ENCODE measurements around the gene PHLDB2.

Gene PHLDB2

DNA sequence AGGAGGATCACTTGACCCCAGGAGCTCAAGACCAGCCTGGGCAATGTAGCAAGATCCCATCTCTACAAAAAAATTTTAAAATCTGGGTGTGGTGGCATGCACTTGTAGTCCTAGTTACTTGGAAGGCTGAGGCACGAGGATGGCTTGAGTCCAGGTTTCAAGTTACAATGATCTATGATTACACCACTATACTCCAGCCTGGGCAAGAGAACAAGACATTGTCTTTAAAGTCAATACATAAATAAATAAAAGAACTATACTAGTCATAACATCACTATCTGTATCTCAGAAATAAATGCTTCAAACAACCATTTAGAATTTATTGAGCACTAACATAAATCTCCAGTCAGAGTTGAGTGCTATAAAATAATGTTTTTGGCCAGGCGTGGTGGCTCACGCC, 8.5 kb upstream of the PHLDB2 start:
- H3K9me3 ChIP-seq (ENCODE audit: control insufficient read depth, insufficient read depth, low read length) = no peaks in the 10 kb centered on the region
- peaks cover 8% of the 10 kb centered on the region; the same call in 1 of the 2 replicates for H3K4me1 ChIP-seq (ENCODE audit: control insufficient read depth, insufficient read depth, low read length)
- no peak overlapping the region for H3K9ac ChIP-seq (ENCODE audit: low read depth, low read length)
- H3K4me3 ChIP-seq (ENCODE audit: low read depth, low read length) = no peak overlapping the region
- no peaks in the 10 kb centered on the region for H3K36me3 ChIP-seq (ENCODE audit: control insufficient read depth, insufficient read depth, low read length)
- no peak overlapping the region for H3K27ac ChIP-seq (ENCODE audit: low read depth, low read length)
- H3K27me3 ChIP-seq (ENCODE audit: control insufficient read depth, insufficient read depth, low read length) = no peaks in the 10 kb centered on the region

- Histone ChIP-seq H3K9ac (ENCODE audit: low read depth, low read length) (no peak overlapping the region), H3K9me3 (ENCODE audit: control insufficient read depth, insufficient read depth, low read length) (no peaks in the 10 kb centered on the region), H3K4me3 (ENCODE audit: low read depth, low read length) (no peak overlapping the region), H3K27ac (ENCODE audit: low read depth, low read length) (no peak overlapping the region), H3K27me3 (ENCODE audit: control insufficient read depth, insufficient read depth, low read length) (peaks cover 2% of the 10 kb centered on the region; the same call in 1 of the 2 replicates), H3K36me3 (ENCODE audit: control insufficient read depth, insufficient read depth, low read length) (no peaks in the 10 kb centered on the region), H3K4me1 (ENCODE audit: control insufficient read depth, insufficient read depth, low read length) (peaks cover 8% of the 10 kb centered on the region; the same call in 1 of the 2 replicates)
Measured at GRCh38 chr3:111851511-111851954, 7.5 kb upstream of the PHLDB2 start.

- Histone ChIP-seq H3K9ac (ENCODE audit: low read depth, low read length) (no peak overlapping the region), H3K9me3 (ENCODE audit: control insufficient read depth, insufficient read depth, low read length) (no peaks in the 10 kb centered on the region), H3K4me3 (ENCODE audit: low read depth, low read length) (no peak overlapping the region), H3K27ac (ENCODE audit: low read depth, low read length) (no peak overlapping the region), H3K27me3 (ENCODE audit: control insufficient read depth, insufficient read depth, low read length) (peaks cover 12% of the 10 kb centered on the region; the same call in 1 of the 2 replicates), H3K4me1 (ENCODE audit: control insufficient read depth, insufficient read depth, low read length) (peaks cover 8% of the 10 kb centered on the region; the same call in 1 of the 2 replicates), H3K36me3 (ENCODE audit: control insufficient read depth, insufficient read depth, low read length) (no peaks in the 10 kb centered on the region)
Measured at GRCh38 chr3:111852540-111852939, 6.5 kb upstream of the PHLDB2 start.

- no peaks in the 10 kb centered on the region for H3K9me3 ChIP-seq (ENCODE audit: control insufficient read depth, insufficient read depth, low read length)
- H3K4me3 ChIP-seq (ENCODE audit: low read depth, low read length) = no peak overlapping the region
- H3K36me3 ChIP-seq (ENCODE audit: control insufficient read depth, insufficient read depth, low read length) = no peaks in the 10 kb centered on the region
- H3K4me1 ChIP-seq (ENCODE audit: control insufficient read depth, insufficient read depth, low read length) = peaks cover 8% of the 10 kb centered on the region; the same call in 1 of the 2 replicates
- H3K27me3 ChIP-seq (ENCODE audit: control insufficient read depth, insufficient read depth, low read length) = peaks cover 14% of the 10 kb centered on the region
- no peak overlapping the region for H3K27ac ChIP-seq (ENCODE audit: low read depth, low read length)
- no peak overlapping the region for H3K9ac ChIP-seq (ENCODE audit: low read depth, low read length)
Measured at GRCh38 chr3:111853068-111853467, 6.0 kb upstream of the PHLDB2 start.

DNA sequence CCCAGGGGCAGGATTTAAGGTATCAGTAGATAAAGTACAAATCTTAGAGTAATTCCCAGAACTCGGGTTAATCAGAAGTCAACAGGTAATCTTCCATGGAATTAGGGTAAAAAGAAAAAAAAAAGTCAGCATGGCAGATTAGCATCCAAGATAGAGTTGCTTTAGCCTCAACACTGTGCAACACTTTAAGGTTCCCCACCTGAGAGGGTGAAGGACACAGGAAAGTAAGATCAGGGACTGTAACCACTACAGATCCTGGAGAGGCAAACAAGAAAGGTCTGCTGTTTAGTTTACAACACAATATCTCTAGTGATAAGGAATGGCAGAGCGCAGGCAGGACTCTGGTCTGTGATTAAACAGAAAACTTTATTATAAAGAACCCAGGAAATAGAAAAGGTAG, 4.1 kb upstream of the PHLDB2 start:
- Histone ChIP-seq H3K4me3 (ENCODE audit: low read depth, low read length) (no peak overlapping the region), H3K9me3 (ENCODE audit: control insufficient read depth, insufficient read depth, low read length) (no peaks in the 10 kb centered on the region), H3K4me1 (ENCODE audit: control insufficient read depth, insufficient read depth, low read length) (peaks cover 13% of the 10 kb centered on the region), H3K27me3 (ENCODE audit: control insufficient read depth, insufficient read depth, low read length) (peaks cover 22% of the 10 kb centered on the region), H3K27ac (ENCODE audit: low read depth, low read length) (no peak overlapping the region), H3K9ac (ENCODE audit: low read depth, low read length) (no peak overlapping the region), H3K36me3 (ENCODE audit: control insufficient read depth, insufficient read depth, low read length) (no peaks in the 10 kb centered on the region)

DNA sequence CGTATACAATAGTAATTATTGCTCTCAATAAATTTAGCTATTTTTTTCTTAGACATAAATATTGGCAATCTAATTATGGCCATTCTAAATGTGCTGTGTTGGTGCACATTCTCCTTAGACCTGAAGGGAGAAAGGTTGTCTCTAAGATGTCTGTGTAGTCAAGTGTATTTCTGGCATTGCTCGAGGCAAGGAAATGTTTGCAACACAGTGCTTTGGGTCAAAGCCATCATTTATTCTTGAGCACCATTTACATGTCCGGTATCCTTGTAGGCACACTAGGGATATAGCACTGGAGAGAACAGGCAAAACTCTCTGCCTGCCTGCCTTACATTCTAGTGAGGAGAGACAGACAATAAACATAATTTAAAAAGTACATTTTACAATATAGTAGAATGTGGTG, 2.6 kb upstream of the PHLDB2 start:
- Histone ChIP-seq H3K4me1 (ENCODE audit: control insufficient read depth, insufficient read depth, low read length) (peaks cover 22% of the 10 kb centered on the region), H3K9ac (ENCODE audit: low read depth, low read length) (no peak overlapping the region), H3K27ac (ENCODE audit: low read depth, low read length) (no peak overlapping the region), H3K9me3 (ENCODE audit: control insufficient read depth, insufficient read depth, low read length) (no peaks in the 10 kb centered on the region), H3K4me3 (ENCODE audit: low read depth, low read length) (no peak overlapping the region), H3K36me3 (ENCODE audit: control insufficient read depth, insufficient read depth, low read length) (no peaks in the 10 kb centered on the region), H3K27me3 (ENCODE audit: control insufficient read depth, insufficient read depth, low read length) (peaks cover 31% of the 10 kb centered on the region)

GRCh38 chr3:111857474-111857873, 1.6 kb upstream of the PHLDB2 start:
- Histone ChIP-seq H3K36me3 (ENCODE audit: control insufficient read depth, insufficient read depth, low read length) (no peaks in the 10 kb centered on the region), H3K9me3 (ENCODE audit: control insufficient read depth, insufficient read depth, low read length) (no peaks in the 10 kb centered on the region), H3K27me3 (ENCODE audit: control insufficient read depth, insufficient read depth, low read length) (peaks cover 40% of the 10 kb centered on the region), H3K4me1 (ENCODE audit: control insufficient read depth, insufficient read depth, low read length) (peaks cover 24% of the 10 kb centered on the region), H3K9ac (ENCODE audit: low read depth, low read length) (no peak overlapping the region), H3K27ac (ENCODE audit: low read depth, low read length) (no peak overlapping the region), H3K4me3 (ENCODE audit: low read depth, low read length) (no peak overlapping the region)

DNA sequence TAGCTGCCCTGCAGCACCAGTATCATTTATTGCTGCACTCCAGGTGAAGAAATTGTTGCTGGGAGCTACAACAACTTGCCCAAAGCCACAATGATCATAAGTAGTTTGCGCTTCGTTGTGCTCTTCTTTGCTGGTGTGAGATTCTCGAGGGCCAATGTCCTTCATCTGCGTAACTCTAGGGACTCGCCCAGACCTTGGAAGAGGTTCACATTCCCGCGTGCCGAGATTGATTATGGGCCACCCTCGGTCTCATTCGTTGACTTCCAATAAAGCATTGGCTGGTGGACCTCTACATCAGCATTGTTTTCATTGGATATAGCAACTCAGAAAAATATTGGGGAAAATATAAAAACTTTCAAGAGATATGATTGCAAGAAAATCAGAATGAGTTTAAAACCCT, 423 bp upstream of the PHLDB2 start:
- 0 out of 2 replicates have a peak overlapping the region, but pooled peaks have one; percentile 94 for H3K9ac ChIP-seq (ENCODE audit: low read depth, low read length)
- peak overlapping the region; percentile 76 for H3K4me3 ChIP-seq (ENCODE audit: low read depth, low read length)
- H3K9me3 ChIP-seq (ENCODE audit: control insufficient read depth, insufficient read depth, low read length) = no peaks in the 10 kb centered on the region
- H3K36me3 ChIP-seq (ENCODE audit: control insufficient read depth, insufficient read depth, low read length) = no peaks in the 10 kb centered on the region
- peaks cover 52% of the 10 kb centered on the region for H3K27me3 ChIP-seq (ENCODE audit: control insufficient read depth, insufficient read depth, low read length)
- no peak overlapping the region for H3K27ac ChIP-seq (ENCODE audit: low read depth, low read length)
- peaks cover 33% of the 10 kb centered on the region for H3K4me1 ChIP-seq (ENCODE audit: control insufficient read depth, insufficient read depth, low read length)

DNA sequence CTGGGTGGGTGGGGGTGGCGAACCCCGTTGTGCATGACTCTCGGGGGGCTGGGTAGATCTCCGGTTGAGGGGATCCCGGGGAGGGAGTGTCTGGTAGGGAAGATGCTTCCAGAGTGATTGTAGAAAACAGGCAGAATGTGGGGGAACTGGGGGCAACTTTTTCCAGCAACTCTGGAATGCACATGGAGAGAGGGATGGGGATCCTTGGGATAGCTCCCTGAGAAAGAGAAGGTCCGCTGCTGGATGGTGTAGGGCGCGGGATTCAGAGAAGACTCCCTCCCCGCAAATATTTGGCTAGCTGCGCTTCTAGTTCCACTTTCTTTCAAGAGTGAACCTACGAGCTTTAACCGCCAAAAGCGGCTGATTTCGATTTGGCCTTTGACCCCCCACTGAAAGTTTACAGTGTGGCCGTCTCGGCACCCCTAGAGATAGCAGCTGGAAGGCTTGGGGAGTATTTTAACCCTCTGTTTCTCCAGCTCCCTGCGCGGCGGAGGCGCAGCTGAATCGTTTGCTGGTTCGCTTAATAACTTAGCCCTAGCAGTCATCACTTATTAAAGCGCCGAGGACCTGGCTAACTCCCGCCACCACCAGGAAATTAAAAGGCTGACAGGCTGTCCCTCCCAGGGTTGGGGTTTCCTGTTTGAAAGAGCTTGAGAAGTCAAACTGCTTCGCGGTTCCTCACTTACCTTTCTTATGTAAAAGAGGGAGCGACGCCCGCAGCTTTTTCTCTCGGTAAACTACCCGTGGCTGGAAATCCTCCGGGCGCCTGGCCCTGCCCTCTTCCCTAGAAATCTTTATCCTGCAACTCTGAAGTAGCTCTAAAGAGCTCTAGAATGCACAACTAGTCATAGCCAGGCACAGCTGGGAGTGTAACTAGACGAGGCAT, 1.2 kb downstream of the PHLDB2 start:
- peak overlapping the region; percentile 10; the same call in 1 of the 2 replicates for H3K9ac ChIP-seq (ENCODE audit: low read depth, low read length)
- peak overlapping the region; percentile 76 for H3K4me3 ChIP-seq (ENCODE audit: low read depth, low read length)
- H3K4me1 ChIP-seq (ENCODE audit: control insufficient read depth, insufficient read depth, low read length) = peaks cover 48% of the 10 kb centered on the region
- H3K36me3 ChIP-seq (ENCODE audit: control insufficient read depth, insufficient read depth, low read length) = no peaks in the 10 kb centered on the region
- peaks cover 56% of the 10 kb centered on the region for H3K27me3 ChIP-seq (ENCODE audit: control insufficient read depth, insufficient read depth, low read length)
- H3K9me3 ChIP-seq (ENCODE audit: control insufficient read depth, insufficient read depth, low read length) = no peaks in the 10 kb centered on the region
- H3K27ac ChIP-seq (ENCODE audit: low read depth, low read length) = peak overlapping the region; percentile 96

DNA sequence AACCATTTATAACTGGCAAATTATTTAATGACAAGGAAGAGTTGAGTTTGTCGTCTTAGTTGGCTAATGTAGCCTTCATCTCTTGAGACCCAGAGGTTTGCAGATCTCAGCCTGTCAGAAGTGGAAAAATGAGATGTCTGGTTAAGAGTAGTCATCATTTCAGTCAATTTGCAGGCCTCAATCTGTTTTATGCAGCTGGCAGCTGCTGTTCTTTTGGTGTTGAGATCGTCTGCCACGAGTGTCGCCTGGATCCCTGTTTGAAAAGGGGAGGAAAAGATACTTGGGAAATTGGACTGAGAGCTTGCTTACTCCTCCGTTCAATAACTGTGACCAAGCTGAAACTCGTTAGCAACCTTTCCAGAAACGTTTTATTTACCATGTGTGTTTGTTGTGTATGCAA, 2.3 kb downstream of the PHLDB2 start:
- Histone ChIP-seq H3K9ac (ENCODE audit: low read depth, low read length) (no peak overlapping the region), H3K27me3 (ENCODE audit: control insufficient read depth, insufficient read depth, low read length) (peaks cover 56% of the 10 kb centered on the region), H3K4me1 (ENCODE audit: control insufficient read depth, insufficient read depth, low read length) (peaks cover 53% of the 10 kb centered on the region), H3K4me3 (ENCODE audit: low read depth, low read length) (peak overlapping the region; percentile 76), H3K27ac (ENCODE audit: low read depth, low read length) (peak overlapping the region; percentile 96), H3K9me3 (ENCODE audit: control insufficient read depth, insufficient read depth, low read length) (no peaks in the 10 kb centered on the region), H3K36me3 (ENCODE audit: control insufficient read depth, insufficient read depth, low read length) (no peaks in the 10 kb centered on the region)

DNA sequence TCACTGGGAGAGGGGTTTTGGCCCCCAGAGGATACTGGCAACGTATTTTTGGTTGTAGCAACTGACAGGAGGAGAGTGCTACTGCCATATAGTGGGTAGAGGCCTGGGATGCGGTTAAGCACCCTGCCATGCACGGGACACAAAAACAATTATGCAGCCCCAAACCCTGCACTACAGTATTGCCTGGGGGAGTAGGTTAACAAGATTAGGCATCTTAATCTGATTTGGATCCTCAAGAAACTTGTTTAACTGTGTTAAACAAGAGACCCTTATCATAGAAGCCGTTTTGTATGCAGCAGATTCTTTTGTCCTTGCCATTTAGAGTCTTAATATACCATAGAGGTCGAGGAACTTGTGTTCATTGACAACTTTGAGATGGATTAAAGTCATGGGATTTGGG, 3.4 kb downstream of the PHLDB2 start:
- no peaks in the 10 kb centered on the region for H3K9me3 ChIP-seq (ENCODE audit: control insufficient read depth, insufficient read depth, low read length)
- no peak overlapping the region for H3K27ac ChIP-seq (ENCODE audit: low read depth, low read length)
- no peak overlapping the region for H3K4me3 ChIP-seq (ENCODE audit: low read depth, low read length)
- peaks cover 53% of the 10 kb centered on the region for H3K4me1 ChIP-seq (ENCODE audit: control insufficient read depth, insufficient read depth, low read length)
- no peaks in the 10 kb centered on the region for H3K36me3 ChIP-seq (ENCODE audit: control insufficient read depth, insufficient read depth, low read length)
- no peak overlapping the region for H3K9ac ChIP-seq (ENCODE audit: low read depth, low read length)
- H3K27me3 ChIP-seq (ENCODE audit: control insufficient read depth, insufficient read depth, low read length) = peaks cover 45% of the 10 kb centered on the region

All from HUES48 (cell line).